Globus pallidus (tissue), 1 donor: ENCODE measurements around the gene IFT25.
"Not testable (repeated sequence)": the region's sequence is repeated elsewhere in the genome, so short reads cannot be mapped to it uniquely, and the experiment has no call there.

ENCODE experiments used
- DNase-seq: peaks from one replicate; pipeline ENCODE4 v3.0.0-alpha.2; 2015; ENCODE audit warnings: low spot score

Gene IFT25

GRCh38 chr1:53945433-53946251, at the start of gene IFT25:
TSS of gene IFT25 (minus strand) at chr1:53945699. CDS start at chr1:53940082, 5,617 bp downstream.
- peak; percentile 96 for DNase-seq

- DNase-seq: not testable (repeated sequence)
Measured at GRCh38 chr1:53994516-53994915, 49.0 kb upstream of the IFT25 start.

- peak; percentile 31 for DNase-seq
Measured at GRCh38 chr1:53992085-53992874, 46.8 kb upstream of the IFT25 start.

DNA sequence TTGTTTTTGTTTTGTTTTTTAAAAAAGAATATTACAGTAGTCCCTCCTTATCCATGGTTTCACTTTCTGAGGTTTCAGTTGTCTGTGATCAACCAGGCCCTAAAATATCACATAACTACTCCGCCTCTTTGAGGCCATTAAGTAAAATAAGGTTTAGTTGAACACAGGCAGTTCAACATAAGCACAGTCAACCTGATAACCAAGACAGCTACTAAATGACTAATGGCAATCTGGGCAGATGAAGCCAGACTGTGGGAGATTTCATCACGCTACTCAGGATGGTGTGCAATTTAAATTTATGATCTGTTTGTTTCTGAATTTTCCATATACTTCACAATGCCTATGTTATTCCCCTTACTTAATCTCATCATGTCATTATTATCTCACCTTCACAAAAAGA, 42.4 kb upstream of the IFT25 start:
- no peak for DNase-seq

GRCh38 chr1:53986458-53986857, 41.0 kb upstream of the IFT25 start:
- no peak for DNase-seq

GRCh38 chr1:53984726-53985125, 39.2 kb upstream of the IFT25 start:
- no peak for DNase-seq

- DNase-seq: no peak
Measured at GRCh38 chr1:53982763-53983104, 37.2 kb upstream of the IFT25 start.

- no peak for DNase-seq
Measured at GRCh38 chr1:53982034-53982762, 36.7 kb upstream of the IFT25 start.

DNA sequence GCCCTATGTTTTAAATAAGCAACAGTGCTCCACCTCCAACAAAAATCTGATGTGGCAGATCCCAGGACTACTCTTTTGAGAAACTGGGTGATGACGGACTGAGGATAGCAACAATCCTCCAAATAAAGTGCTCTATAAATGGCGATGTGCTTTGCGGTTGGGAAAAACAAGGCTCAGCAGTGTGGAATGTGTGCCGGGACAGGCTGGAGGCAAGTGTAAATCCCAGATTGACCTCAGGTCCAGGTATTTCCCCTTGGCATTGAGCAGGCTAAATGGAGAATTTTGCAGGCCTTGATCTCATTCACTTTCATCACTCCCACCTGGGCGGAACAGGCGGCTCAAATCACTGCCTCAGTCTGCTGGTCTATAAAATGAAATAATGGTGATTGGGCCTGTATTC, 35.7 kb upstream of the IFT25 start:
- DNase-seq: no peak

DNA sequence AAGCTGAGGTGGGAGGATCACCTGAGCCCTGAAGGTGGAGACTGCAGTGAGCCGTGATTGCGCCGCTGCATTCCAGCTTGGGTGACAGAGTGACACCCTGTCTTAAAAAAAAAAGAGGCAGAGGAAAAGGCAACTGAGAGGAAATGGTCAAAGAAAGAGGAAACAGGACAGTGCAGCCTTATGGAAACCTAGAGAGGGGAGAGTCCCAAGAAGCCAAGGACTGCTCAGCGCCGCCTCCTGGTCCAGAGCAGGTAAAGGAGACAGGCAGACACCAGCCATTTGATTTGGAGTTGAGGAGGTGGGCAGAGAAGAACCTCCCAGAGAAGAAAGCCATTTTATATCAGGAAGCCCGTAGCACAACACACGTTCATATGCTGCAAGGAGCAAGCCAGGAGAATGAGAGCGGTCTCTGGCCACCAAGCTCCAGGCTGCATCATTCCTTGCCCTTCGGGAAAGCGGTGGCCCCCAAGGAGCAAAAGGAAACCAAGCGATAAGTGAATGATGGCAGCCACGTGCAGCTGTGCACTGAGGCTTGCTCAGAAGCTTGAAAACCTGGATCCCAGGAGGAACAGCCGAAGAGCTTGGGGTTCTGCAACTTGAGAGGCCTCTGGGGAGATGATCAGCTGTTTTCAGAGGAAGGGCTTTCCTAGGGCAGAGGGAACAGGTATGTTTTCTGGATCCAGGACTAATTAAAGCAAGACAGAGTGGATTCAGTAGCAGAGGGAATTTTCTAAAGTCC, 34.4 kb upstream of the IFT25 start:
- no peak for DNase-seq

GRCh38 chr1:53975861-53976260, 30.4 kb upstream of the IFT25 start:
- DNase-seq: no peak

DNA sequence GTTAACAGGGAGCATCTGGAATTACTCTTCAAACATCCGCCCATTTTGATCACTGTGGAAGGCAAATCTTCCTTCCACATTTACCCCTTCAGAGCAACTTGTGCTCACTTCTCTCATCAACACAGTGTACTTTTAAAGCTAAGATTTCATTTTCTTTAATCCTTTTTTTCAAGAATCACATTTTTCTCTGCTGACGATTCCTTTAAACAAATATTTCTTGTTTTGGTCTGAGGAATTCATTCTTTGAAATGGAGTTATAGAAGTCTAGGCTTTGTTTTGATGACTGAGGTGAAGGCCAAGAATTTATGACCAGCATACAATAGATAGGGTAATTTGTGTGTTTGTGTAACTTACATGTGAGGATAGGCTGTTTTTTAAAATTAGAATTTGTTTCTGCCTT, 26.2 kb upstream of the IFT25 start:
- DNase-seq: no peak

DNA sequence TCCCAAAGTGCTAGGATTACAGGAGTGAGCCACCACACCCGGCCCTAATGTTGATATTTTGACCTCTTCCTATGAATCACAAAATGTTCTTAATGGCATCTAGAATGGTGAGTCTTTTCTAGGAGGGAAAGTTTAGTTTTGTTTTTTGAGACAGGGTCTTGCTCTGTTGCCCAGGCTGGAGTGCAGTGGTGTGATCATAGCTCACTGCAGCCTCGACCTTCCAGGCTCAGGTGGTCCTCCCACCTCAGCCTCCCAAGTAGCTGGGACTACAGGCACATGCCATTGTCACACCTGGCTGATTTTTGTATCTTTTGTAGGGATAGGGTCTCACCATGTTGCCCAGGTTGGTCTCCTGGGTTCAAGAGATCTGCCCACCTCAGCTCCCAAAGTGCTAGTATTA, 23.8 kb upstream of the IFT25 start:
- not testable (repeated sequence) for DNase-seq

GRCh38 chr1:53968125-53968513, 22.6 kb upstream of the IFT25 start:
- no peak for DNase-seq

DNA sequence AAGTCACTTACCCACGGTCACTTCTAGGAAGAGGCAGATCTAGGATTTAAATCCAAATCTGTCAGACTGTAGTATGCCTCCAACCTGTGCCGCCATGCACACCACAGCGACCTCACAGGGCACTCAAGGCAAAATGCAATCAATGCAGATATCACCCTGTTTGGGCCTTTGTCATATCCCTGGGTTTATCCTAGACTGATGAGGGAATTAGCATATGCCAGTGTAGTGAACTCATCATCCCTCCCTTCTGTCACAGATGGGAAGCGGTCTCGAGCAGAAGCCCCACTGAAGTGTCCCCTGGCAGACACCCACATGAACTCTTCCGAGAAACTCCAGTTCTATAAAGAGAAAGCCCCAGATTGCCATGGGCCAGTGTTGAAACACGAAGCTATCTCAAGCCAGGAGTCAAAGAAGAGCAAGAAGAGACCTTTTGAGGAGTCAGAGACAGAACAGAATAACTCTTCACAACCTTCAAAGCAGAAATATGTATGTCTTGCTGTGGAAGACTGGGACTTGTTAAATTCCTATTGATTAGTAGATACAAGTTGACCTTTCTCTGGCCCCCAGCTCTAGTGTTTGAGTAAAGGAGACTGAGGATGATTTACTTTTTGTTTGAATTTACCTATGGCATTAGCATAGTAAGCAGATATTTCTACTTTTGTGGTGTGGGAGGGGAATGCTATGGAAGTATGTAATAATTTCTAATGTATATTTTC, 22.1 kb upstream of the IFT25 start:
- DNase-seq: no peak

GRCh38 chr1:53966794-53967193, 21.3 kb upstream of the IFT25 start:
- DNase-seq: no peak

- DNase-seq: no peak
Measured at GRCh38 chr1:53964109-53964508, 18.6 kb upstream of the IFT25 start.

DNA sequence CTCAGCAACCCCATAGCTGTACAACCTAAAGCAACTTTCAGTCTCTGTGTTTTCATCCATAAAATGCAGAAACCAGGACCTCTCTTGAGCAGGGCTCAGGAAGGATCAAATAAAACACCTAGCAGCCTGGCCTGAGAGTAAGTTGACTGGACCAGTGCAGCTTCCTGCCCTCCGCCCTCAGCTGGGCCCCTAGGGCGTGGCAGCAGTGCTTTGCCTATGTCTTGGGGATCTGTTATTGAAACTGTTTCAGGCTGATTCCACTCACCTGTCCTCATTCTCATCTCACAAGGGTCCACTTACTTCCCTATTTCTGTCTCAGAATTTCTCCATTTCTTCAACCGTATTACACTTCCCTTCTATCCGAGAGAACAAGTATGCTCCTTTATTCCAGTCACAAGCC, 18.0 kb upstream of the IFT25 start:
- DNase-seq: no peak

DNA sequence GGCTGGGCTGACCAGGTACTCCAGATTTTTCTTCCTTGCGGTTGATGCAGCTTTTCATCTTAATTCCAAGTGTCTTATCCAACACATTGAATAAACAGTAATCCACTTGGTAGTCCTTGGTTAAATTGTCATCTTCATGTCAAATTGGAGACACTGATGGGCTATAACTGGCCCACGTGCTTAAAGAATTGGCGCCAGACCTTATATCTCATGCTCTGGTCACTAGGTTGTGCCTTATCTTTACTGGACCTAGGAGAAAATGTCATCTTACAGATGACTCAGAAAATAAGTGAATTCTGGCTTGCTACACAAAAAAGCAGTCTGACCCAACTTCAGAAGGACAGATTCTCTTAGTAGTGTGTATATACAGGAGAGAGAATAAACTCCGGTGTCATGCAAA, 16.9 kb upstream of the IFT25 start:
- DNase-seq: no peak

DNA sequence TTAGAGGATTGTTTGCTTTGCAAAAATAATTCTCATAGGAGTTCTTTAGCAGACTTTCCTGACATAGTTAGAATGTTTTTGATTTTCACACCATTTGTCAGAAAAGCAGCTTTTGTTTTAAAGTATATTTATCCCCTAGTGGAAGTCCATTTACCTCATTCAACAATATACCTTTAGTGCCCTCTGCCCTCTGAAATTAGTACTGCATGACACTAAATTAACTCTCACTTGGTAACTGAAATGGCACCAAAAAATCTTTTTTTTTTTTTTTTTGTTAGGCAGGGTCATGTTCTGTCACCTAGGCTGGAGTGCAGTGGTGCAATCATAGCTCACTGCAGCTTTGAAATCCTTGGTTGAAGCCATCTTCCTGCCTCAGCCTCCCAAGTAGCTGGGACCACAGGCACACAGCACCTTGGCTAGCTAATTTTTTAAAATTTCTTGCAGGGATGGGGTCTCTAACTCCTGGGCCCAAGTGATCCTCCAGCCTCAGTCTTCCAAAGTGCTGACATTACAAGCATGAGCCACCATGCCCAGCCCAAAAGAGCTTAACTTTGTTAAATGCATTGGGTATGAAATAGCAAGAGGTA, 14.3 kb upstream of the IFT25 start:
- no peak for DNase-seq

DNA sequence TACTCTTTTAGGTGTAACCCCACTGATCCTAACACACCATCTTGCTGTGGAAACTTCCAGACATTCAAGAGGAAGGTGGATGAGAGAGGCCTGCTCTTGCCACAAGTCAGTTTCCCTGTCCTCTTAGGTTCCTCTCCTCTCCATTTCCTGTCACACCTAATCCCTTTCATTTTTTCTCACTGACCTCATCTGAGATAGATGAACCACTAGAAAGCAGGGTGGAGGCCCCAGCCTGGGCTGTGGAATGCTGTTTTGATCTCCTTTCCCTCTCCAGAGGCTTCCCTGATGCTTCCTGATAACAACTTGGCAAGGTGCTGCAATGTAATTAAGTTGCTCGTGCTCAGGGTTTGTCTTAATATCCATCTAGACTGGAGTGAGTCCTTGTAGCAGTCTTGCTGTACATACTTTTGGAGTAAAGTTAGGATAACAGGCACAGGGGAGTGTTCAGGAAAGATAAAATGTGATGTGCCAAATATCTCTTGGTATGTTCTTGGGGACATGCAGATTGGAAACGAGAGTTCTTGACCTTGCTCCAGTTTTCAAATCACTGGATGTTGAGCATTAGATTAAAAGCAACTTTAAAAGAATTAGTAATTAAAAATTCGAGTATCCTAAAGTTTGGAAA, 11.8 kb upstream of the IFT25 start:
- DNase-seq: no peak
